Measurements from ENCODE around the gene TSPAN13.

TSPAN13 gene

DNA sequence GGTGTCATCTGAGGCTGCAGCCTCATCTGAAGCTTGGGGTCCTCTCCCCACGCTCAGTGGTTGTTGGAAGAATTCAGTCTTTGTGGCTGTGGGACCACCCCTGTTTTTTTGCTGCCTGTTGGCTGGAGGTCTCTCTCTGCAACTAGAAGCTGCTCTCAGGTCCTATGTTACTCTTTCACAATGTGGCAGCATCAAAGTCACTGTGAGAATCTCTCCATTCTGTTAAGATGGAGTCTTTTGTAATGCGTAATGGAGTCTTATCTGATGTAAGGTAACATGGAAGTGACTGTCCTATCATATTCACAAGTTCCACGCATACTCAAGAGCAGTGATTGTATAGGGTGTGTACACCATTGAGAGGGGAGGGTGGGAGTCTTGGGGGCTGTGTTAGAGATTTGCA is 24.9 kb downstream of the TSPAN13 start:
- no peak for DNase-seq

DNA sequence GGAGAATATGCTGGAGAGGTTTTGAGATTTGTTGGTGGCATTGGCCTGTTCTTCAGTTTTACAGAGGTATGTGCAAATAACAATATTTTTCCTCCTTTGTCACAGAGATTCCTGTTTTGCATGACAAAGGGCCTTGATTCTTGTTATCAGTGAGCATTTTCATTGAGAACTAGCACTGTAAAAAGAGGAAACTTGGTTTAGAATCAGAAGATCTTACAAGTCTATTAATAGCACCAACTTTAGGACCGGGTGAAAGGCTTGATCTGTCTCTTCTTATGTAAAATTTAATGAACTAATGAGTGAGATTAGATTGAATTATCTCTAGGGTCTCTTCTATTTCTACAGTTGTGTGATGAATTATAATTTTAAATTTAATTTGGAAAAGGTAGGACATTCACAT is 25.5 kb downstream of the TSPAN13 start:
- DNase-seq, result no peak

DNA sequence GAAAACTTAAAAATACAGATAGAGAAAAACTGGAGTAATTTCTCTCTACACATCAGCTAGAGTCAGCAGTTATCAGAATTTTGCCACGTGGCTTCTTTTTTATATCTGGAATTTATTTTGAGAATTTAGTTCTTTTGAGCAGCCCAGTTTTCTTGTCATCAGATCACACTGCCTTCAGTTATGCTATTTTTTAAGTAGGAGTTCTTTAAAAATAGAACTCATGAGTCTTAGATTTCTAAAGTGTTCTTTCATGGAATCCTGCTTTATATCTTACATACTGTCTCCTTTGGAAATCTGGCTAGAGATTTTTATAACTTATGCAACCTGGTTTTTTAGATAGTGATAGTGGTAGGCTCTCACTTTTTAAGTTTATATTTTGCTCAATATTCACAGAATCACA is 27.0 kb downstream of the TSPAN13 start:
- no peak for DNase-seq

DNA sequence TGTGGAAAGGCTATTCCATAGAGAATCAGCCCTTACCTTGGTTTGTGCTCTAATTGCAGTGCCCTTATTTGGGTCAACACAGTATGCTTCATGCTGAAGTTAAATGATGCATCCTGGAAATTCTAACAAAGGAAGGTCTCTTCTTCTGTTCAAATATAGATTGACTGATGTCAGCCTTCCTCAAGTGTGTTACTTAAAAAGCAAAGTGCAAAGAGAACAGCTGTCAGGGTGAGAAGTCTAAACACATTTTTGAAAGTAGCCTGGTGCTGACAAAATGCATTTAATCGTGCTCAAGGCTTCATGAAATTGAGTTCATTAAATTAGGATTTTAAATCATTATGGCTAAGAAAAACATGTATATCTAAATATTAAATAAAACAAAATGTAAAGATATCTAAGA is 31.8 kb downstream of the TSPAN13 start:
- no peak for DNase-seq

DNA sequence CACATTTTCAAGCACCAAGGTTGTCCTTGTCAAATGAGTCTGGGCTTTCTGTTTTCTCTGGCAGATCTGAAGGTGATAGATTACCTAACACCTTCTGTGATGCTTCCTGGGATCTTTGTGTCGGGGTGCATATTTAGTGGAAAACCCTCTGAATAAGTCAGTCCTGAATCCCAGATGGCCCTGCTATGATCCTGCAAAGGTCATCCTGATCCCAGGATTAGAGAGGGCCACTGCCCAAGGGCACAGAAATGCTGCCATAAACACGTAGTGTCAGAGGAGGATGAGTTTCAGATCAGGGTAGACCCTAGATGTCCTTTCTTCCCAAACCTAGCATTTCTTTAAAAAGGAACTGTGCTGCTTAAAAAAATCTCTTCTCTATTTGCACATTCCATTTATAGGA is 32.3 kb downstream of the TSPAN13 start:
- DNase-seq, result no peak

DNA sequence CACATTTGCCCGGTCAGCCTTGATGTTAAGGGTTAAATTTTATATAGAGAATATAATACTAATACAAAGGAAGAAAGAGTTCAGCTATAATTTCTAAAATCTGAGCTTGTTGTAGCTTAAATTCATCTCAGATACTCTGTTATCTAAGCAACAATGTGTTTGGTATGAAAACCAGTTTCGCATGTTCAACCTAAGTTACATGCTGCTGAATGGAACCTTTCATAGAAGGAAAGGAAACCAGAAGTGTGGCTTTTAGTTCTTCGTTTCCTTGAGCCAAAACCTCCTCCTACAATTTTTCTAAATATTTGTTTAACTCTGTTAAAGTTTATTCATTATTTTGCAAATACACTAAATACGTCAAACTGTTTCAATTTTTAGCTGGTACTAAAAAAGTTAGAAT is 32.7 kb downstream of the TSPAN13 start:
- no peak for DNase-seq

DNA sequence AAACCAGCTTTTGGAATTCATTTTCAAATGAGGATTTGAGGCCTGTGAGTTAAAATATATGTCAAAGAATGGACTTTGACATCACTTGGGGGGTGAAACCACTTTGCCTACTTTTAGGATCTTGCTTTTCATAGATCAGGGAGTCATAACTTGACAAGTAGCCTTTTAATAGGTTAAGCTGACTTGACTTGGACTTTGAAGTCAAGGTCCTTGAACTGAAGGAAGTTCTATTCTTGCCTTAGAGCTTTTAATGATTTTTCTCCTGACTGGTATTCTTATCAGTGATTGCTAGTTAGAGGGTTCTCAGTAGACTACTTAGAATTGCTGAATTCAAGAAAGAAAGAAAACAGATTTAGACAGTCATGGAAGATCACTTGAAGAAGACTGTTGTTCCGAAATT is 33.6 kb downstream of the TSPAN13 start:
- no peak for DNase-seq

DNA sequence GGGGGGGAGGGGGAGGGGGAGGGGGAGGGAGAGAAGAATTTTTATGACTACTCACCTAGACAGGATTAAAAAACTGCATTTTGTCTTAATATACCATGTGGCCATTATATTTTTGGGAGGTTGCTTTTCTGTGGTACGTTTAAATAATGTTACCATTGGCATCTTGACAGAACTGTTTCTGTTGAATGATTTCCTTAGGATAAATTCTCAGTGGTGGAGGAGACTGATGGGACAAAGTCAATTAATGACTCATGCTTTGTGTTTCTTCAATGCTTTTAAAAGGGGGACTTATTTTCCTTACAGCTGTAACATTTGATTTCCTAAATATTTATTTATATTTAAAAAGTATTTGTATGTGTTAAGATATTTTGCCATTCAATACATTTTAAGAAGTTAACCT is 37.5 kb downstream of the TSPAN13 start:
- no peak for DNase-seq

DNA sequence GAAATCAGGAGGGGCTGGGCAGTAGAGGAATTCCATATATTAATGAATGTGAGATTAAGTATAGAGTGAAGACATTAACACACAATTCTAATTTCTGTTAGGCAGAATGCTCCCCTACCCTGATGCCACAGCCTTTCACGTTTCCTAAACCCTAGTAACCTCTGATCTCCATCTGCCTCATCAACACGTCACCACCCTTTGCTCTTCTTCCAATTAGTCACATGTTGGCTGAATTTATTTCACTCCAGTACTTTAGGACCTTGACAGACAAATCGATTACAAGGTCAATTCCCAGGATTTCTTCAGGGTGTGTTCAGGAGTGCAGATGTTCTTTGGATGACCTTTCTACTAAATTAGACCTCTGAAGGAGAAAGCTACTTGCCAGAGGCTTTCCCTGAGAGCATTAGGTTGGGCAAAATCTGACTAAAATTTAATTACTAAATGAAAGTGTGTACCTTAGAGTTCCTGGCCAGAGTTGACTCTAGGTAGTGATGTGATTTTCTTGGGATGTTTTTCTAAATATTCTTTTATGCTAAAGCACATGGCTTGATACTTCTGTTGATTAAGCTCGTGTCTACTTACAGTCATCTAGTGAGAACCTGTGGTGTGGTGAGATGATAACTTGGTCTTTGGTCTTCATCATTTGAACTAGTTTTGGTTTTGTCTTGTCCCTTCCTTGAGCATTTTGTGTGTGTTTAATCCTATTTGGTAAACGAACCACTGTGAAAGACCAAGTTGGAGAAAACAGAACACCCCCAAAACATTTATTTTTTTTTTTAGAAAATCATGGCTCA is 38.5 kb downstream of the TSPAN13 start:
- no peak for DNase-seq

DNA sequence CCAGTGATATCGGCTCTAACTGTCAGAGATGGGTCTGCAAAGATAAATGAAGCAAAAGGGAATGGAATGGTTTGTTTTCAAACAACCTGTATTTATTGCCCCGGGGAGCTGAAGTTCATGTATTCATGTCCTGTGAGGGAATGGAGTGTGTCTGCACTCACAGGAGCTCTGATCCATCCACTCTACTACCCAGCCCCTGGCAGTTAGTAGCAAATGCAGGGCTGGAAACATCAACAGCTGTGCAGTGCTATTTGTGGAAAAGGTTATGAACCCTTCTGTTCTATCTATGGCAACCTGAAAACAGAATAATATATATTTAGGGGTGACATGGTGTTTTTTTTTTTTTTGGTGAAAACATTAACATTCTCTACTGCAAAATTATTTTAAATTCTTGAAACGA is 41.4 kb downstream of the TSPAN13 start:
- no peak for DNase-seq

DNA sequence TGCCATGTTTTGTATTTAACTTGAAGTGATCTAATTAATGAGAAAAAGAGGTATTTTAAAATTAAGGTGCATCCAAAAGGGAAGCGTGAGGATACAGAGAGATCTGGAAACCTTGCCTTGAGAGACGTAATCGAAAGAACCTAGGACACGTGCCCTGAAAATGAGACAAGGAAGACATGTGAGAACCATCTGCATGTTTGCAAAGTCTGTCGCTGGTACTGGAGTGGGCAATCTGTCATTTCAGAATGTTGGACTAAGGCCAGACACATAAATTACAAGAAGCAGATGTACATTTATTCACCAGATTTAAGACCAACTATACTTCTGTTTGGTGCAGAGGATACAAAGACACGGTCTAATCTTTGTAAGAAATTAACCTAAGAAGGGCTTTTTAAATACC is 42.1 kb downstream of the TSPAN13 start:
- DNase-seq, result no peak

DNA sequence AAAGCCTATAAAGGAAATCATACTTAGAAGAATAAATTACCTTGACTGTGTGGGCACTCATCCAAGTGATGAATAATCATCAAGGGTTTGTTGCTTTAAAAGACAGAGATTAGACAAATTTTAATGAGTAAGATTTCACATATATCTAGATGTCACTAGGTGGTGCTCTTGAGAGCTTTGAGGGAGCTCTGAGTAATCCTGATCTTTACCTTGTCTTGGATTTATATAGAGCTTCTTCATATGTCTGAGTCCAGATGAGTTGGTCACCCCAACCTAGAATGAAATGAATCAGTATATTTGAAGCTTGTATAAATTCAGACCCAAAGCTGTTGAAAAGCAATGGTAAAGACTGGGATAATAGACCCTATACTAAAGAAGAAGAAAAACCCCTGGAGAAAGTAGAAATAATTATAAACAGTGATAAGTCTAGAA is 47.6 kb downstream of the TSPAN13 start:
- DNase-seq, result no peak

DNA sequence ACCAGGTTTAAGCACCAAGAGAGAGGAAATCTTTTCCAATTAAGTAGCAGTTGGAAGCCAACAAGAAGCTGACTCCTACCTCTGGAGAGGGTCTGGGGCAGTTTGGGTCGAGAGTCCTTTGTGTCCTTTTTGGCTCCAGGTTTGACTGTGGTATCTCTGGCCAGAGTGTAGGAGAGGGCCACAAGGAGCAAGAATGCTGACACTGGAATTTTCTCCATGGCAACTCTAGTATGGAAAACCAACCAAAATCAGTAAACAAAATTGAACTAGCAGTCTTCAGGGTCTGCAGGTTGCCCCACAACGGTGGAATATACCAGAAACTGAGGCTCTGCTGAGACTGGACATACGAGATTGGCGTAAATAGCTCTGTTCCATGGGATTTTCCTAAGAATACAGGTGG is 48.0 kb downstream of the TSPAN13 start:
- DNase-seq, result no peak

DNA sequence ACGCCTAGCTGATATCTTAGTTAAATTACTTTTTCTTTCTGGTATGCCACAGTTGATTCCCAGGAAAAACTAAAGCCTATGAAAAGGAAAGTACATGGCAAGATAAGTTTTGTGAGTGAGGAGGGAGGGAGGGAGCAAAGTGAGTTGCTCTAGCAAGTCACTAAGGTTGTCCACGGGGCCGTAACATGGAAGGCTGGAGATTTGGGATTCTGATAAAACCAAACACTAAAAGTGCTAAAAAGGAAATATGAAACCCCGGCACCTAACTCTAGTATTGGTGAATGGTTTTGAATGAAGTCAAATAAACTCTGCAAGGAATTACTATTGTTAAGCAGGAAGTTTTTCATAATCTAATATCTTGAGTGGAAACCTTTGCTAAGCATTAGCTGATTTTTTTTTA is 49.6 kb downstream of the TSPAN13 start:
- DNase-seq, result no peak

DNA sequence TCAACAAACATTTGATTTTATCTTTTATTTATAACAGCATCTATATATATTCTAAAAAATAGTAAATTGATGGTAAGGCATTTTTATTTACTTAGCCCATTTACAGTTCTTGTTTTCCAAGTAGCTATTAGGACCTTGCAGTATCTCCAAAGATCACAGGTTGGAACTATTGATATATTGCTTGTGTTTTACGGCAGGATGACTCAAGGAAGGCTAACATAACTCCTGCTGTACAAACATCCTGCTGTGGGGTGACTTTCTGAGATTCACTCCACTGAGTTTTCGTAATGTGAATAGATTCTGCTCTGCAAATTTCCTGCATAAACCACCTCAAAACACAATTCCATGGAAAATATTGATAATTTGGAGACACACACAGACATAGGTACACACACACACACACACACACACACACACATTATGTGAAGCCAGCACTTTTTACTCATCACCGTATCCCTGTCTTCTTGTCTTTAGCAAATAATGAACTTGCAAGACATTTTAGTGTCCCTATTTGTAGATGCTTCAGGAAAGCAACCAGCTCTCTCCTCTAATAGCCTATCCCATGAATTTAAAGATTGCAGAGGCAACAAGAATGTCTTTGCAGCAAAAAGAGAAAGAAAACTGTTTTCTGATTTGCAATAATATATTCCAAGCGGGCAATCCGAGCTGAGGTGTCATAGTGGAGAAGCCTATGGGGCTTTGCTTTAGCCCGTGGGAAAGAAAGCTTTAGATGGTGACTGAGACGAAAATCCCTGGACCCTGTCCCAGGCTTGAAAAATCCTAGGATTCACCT is 50.5 kb downstream of the TSPAN13 start:
- no peak for DNase-seq

DNA sequence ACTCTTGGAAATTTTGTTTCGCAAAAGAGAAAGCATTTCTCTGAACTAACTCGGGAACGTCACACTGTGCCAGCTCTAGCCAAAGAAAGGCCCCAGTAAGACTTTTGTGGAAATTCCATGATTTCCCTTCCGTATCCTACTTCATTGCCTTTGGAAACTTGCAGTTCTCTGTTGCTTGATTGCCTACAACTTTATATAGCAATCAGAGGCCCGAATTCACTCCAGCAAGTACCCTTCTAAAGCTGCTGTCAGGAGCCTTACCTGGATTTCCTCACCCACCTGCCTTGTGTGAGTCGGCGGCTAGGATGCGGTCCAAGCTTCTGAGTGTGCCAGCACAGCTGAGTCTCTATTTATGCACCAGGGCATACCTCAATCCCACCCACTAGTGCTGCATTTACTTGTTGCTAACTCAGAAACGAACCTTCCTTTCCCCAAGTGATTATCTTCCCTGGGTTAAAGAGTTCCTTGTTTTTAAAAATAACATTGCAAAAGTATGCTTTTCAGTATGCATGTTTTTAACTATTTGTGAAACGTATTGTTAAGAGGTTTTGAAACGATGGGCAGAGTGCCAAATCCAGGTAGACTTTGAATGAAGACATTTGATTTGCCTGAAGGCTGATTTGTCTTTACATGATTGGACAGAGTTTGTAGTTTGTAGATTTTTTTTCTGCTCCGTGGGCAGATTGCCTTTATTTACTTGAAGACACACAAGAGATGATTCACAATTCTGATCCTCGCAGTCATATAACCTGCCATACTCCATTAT is 51.3 kb downstream of the TSPAN13 start, which contains the start of gene AGR2:
AGR2 (minus strand) TSS at position 326 of the 766 bp plus-strand sequence. CDS start 3,203 bp downstream, outside the sequence.
- no peak for DNase-seq

DNA sequence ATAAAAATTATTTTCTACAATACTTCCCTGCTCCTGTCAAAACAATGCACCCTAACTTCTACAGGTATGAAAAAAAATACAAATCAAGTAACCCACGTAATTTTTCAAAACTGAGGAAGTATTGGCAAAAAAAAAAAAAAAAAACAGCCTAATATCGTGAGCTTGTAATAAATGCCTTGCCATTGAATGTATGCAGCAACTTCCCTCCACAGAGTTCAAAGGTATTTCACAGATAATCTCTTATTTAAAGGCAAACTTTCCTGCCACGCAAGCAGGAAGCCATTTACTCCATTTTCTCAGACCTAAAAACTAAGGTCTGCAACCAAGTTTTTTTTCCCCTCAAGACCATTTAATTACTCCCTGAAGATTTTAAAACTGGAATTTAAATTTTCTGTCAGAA is 51.9 kb downstream of the TSPAN13 start:
- no peak for DNase-seq

DNA sequence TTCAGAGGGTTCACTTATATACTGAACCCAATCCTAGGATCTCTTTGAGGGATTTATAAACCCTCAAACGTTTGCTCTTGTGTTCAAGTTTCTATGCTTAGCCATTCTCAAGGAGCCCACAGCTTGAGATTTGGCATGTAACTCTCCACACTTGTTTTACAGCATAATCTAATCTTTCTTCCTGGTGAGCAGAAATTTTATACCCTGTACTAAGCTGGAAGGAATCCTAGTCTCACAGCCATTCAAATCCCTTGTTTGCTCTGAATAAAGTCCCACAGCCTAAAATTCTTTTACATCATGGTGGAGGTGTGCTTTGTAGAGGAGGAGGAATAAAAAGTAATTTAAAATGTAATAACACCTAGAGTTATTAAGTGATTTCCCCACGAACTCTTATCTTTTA is 56.6 kb downstream of the TSPAN13 start:
- DNase-seq, result no peak

DNA sequence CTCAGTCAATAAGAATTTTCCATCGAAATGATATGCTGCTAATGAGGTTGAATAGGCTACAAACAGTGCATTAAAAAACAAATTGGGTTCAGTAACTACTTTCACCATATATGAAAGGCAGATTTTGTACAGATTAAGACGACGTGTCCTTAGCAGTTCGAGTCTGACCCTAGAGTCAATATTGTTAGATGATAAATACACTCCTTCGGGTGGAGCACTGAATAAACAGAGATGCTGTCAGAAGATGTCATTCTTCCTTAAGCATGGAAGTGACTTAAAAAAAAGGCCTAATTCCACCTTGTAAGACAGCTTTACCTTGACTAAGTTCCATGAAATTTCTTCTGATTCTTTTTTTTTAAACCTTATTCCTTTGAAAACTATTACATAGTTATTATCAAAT is 57.0 kb downstream of the TSPAN13 start:
- DNase-seq, result no peak

DNA sequence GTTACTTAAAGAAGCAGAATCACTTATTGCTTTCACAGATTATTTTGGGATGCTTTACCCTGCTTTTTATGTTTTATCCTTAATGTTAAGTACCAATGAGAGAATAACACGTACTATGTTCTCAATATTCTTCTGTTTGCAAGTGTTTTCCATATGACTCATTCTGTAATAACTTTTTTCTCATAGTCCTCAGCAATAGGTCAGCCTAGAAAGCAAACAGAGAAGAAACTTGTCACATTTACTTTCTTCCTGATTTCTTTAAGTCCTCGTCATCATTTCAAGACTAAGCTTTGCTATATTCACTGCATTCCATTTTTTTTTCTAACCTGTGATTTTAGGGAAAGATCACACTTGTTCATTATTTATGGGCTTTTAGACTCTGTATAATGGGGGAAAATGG is 58.0 kb downstream of the TSPAN13 start:
- DNase-seq, result no peak

DNA sequence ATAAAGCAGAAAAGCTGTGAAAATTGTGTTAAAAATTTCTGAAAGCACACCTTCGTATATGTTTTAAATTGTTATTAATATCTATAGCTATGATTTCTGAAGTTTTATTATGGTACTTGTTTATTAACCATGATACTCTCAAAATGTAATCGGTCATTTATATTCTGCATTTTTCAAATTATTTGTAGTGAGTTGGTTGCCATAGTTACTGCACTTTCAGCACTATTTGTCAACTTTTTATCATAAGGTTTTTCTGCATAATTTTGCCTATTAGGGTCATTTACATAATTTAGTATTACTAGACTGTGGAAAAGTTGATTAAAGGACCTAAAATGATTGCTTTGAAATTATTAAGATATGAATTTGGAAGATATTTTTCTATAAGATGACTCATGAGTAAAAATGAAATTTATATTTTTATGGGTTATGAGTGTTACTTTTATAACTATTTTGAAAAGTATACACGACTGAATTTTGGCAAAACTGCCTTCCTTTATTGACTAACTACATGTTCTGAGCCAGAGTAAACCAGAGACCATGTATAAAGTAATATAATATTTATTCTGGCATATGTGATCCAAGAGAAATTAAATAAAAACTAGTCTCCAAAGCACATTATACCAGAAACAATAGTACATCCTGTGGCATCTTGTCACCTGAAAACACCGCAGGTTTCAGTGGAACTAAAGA is 59.1 kb downstream of the TSPAN13 start:
- DNase-seq, result no peak

DNA sequence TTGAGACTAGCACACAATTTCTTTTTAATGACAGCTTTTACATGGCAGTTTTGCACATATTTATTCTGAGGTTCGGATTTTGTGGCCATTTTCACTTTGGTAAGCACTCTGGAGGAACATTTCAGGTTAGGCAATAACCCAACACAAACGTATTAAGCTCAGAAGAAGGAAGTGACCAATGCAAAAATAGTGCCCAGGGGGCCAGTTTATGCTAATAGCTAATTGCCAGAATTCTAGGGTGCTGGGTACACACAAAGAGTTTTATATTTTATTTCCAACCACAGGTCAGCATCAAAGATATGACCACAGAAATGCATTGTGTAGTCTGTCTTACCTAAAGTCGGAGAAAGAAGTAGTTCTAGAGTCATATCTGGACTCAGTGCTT is 59.7 kb downstream of the TSPAN13 start:
- no peak for DNase-seq

DNA sequence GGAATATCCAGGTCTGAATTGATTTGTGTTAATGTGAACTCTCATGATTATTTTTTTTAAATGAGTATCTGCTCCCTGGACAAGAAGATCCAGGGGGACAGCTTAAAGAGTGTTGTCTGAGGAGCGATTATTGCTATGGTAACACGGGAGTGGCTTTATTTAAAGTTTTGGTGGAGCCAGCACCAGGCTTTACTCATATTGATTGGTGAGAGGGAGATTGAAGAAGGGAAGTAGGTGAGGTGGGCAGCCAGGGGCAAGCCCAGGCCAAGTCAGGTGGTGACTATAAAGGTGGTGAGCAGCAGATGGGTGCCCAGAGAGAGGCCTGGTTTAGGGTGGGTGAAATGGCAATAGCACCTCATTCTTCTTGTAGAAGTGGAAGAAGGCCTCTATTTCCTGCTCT is 61.4 kb downstream of the TSPAN13 start:
- DNase-seq, result no peak
